SIG-M5 treated with dmso at 0.1 percent for 504 hours (cell line): Measurements from ENCODE around the gene PLXNA2.

Experiments used
- DNase-seq: peaks from one replicate; lab custom pipeline; 2025; ENCODE audit not compliant: unreplicated experiment; lab: John Stamatoyannopoulos, UW

Gene PLXNA2

GRCh38 chr1:207977876-207978275 is 266.3 kb downstream of the PLXNA2 start:
- DNase-seq, result no peak

DNA sequence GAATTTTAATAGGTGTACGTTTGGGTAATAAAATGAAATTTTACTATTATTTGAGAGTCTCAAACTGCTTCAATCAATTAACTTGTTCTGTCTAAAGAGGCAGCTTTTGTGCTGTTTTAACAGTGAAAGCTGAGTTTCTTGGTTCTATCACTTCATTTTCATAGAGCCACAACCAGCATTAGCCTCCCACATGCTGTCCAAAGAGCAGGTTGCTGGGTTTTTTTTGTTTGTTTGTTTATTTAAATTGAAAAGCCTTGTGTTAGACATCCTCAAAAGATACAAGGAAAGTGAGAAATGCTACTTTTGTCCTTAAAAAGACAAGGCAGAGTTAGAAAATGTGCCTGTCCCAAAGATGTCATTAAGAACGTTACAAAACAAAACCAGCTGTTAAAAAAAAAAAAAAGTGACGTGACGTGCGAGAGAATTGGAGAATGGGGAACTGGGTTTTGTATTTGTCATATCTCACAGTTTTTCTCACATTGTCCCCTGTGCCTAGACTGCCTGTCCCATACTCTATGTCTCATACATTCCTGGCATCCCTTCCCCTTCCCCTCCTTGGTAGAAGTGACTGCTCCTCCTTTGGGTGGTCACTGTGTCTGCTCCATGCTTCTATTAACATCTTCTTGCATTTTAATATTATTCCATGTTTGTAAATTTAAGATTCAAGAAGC is 270.2 kb downstream of the PLXNA2 start:
- DNase-seq, result peak; percentile 50

GRCh38 chr1:207972337-207972736 is 271.8 kb downstream of the PLXNA2 start:
- no peak for DNase-seq
